ENCODE results near the gene METTL25. TPM values are rescaled to one million over a fixed set of nuclear protein-coding genes. Genes with fewer than 3 reads are reported as not detected.

METTL25 gene
- total RNA-seq, 4 donors from 2014 or later = 6.1 to 16.8 (median 12.3) TPM

- no peak overlapping the region for H3K27ac ChIP-seq
- WGBS, 2 donors = 85 to 94% methylated on average over 1 of the region's 1 CpG
- TF ChIP-seq POLR2A (IDR thresholded peaks at IDR 0.05) (no peak), EP300 (IDR thresholded peaks at IDR 0.05) (no peak), CTCF (IDR thresholded peaks at IDR 0.05) (no peak)
- H3K4me1 ChIP-seq = no peaks in the 10 kb centered on the region
- no peak overlapping the region for H3K4me3 ChIP-seq
- no peaks in the 10 kb centered on the region for H3K36me3 ChIP-seq
- DNase-seq (ENCODE audit: low spot score in 2 of 2) = no peak
- no peaks in the 10 kb centered on the region for H3K27me3 ChIP-seq
- H3K9me3 ChIP-seq = peaks cover 0 to 3% (median 0%) of the 10 kb centered on the region in 4 donors
These were observed 156.6 kb downstream of the METTL25 start for GRCh38 chr12:82514880-82515279.

DNA sequence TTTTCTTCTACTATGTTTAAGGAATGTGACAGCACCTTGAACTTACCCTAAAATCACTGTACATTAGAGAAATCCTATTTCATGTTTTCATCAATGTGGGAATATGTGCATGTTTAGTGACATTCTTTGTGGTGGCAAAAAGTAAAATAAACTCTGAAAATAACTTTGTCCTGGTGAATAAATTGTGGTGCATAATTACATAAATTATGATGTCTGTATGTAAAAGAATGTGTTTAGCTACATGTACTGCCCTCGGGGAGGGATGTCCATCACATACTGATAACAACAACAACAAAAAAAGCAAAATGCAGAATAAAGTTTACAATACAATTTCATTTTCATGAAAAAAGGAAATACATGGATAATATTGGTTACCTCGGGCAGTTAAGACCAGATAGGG lies 157.3 kb downstream of the METTL25 start:
- no peak for TF ChIP-seq EP300 (IDR thresholded peaks at IDR 0.05)
- no peak for TF ChIP-seq POLR2A (IDR thresholded peaks at IDR 0.05)
- no peak for TF ChIP-seq CTCF (IDR thresholded peaks at IDR 0.05)
- H3K36me3 ChIP-seq = no peaks in the 10 kb centered on the region
- no peaks in the 10 kb centered on the region for H3K27me3 ChIP-seq
- peaks cover 0 to 3% (median 0%) of the 10 kb centered on the region in 4 donors for H3K9me3 ChIP-seq
- no peak overlapping the region for H3K4me3 ChIP-seq
- no peak overlapping the region for H3K27ac ChIP-seq
- no peaks in the 10 kb centered on the region for H3K4me1 ChIP-seq
- DNase-seq (ENCODE audit: low spot score in 2 of 2) = no peak
- WGBS, 2 donors = 78 to 80% methylated on average over 2 of the region's 2 CpGs

GRCh38 chr12:82517027-82517426 lies 158.7 kb downstream of the METTL25 start:
- H3K27ac ChIP-seq = no peak overlapping the region
- H3K9me3 ChIP-seq = peaks cover 0 to 3% (median 0%) of the 10 kb centered on the region in 4 donors
- H3K27me3 ChIP-seq = no peaks in the 10 kb centered on the region
- no peak overlapping the region for H3K4me3 ChIP-seq
- no peaks in the 10 kb centered on the region for H3K4me1 ChIP-seq
- DNase-seq (ENCODE audit: low spot score in 2 of 2) = no peak
- TF ChIP-seq EP300 (IDR thresholded peaks at IDR 0.05) (no peak), POLR2A (IDR thresholded peaks at IDR 0.05) (no peak), CTCF (IDR thresholded peaks at IDR 0.05) (no peak)
- H3K36me3 ChIP-seq = no peaks in the 10 kb centered on the region

GRCh38 chr12:82517808-82518207 lies 159.5 kb downstream of the METTL25 start:
- no peak for DNase-seq (ENCODE audit: low spot score in 2 of 2)
- WGBS, 2 donors = 87 to 89% methylated on average over 5 of the region's 5 CpGs

GRCh38 chr12:82519510-82519909 lies 161.2 kb downstream of the METTL25 start:
- Histone ChIP-seq H3K4me3 (no peak overlapping the region), H3K9me3 (peaks cover 0 to 3% (median 0%) of the 10 kb centered on the region in 4 donors), H3K27me3 (no peaks in the 10 kb centered on the region), H3K4me1 (peaks cover 0 to 8% (median 0%) of the 10 kb centered on the region in 4 donors), H3K27ac (no peak overlapping the region), H3K36me3 (no peaks in the 10 kb centered on the region)
- TF ChIP-seq EP300 (IDR thresholded peaks at IDR 0.05) = no peak
- no peak for TF ChIP-seq POLR2A (IDR thresholded peaks at IDR 0.05)
- no peak for TF ChIP-seq CTCF (IDR thresholded peaks at IDR 0.05)
- DNase-seq (ENCODE audit: low spot score in 2 of 2) = no peak

More at GRCh38 chr12:82517808-82518207, 159.5 kb downstream of the METTL25 start:
- H3K27me3 ChIP-seq = no peaks in the 10 kb centered on the region
- no peak for TF ChIP-seq EP300 (IDR thresholded peaks at IDR 0.05)
- TF ChIP-seq POLR2A (IDR thresholded peaks at IDR 0.05) = no peak
- no peak for TF ChIP-seq CTCF (IDR thresholded peaks at IDR 0.05)
- H3K9me3 ChIP-seq = peaks cover 0 to 3% (median 0%) of the 10 kb centered on the region in 4 donors
- no peaks in the 10 kb centered on the region for H3K36me3 ChIP-seq
- no peak overlapping the region for H3K27ac ChIP-seq
- H3K4me1 ChIP-seq = no peaks in the 10 kb centered on the region
- H3K4me3 ChIP-seq = no peak overlapping the region

Data from tibial nerve (tissue), 4 donors.